Measurements from ENCODE around the gene ROR2.

DNA sequence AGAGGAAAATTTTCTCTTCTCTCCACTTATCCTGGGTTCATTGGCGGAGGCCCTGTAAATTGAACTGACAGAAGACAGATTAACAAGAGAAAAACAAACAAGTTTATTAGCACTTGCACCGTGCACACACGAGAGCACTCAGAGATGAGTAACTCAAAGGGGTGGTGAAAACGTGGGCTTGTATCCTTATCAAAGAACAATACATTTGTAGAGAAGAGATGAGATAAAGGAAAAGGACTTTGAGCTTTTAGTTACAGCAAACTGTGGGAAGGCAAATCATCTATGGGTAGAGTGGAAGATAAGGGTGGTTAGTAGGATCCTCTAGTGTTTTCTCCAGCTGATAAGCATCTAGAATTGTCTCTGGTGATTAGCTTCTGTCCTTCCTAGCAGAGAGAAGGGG lies 44.4 kb upstream of the ROR2 start:
- TF ChIP-seq, protein P1, sequence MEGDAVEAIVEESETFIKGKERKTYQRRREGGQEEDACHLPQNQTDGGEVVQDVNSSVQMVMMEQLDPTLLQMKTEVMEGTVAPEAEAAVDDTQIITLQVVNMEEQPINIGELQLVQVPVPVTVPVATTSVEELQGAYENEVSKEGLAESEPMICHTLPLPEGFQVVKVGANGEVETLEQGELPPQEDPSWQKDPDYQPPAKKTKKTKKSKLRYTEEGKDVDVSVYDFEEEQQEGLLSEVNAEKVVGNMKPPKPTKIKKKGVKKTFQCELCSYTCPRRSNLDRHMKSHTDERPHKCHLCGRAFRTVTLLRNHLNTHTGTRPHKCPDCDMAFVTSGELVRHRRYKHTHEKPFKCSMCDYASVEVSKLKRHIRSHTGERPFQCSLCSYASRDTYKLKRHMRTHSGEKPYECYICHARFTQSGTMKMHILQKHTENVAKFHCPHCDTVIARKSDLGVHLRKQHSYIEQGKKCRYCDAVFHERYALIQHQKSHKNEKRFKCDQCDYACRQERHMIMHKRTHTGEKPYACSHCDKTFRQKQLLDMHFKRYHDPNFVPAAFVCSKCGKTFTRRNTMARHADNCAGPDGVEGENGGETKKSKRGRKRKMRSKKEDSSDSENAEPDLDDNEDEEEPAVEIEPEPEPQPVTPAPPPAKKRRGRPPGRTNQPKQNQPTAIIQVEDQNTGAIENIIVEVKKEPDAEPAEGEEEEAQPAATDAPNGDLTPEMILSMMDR (conservative IDR thresholded peaks at IDR 0.05; ENCODE audit: low read depth, low read length) = no peak
- TF ChIP-seq EZH2phosphoT487 (IDR thresholded peaks at IDR 0.05; ENCODE audit: borderline replicate concordance, low read length) (no peak), EZH2 (IDR thresholded peaks at IDR 0.05; ENCODE audit: low read length, unreplicated experiment) (no peak)

Measured in PC-3 (cell line).